SK-N-SH treated with all-trans-retinoic acid at 6 μM for 48 hours (cell line): ENCODE results near the gene MESD.

ENCODE experiments used
- ESRRG ChIP-seq: fragments of 250-450 bp; sonication (Bioruptor Pico); IDR thresholded peaks from 2 replicates; pipeline ENCODE4 v1.6.1; 2021; ENCODE audit warnings: mild to moderate bottlenecking
- SNAI2 ChIP-seq: fragments of 250-450 bp; sonication (Bioruptor Pico); IDR thresholded peaks from 2 replicates; pipeline ENCODE4 v1.5.0; 2020; ENCODE audit warnings: mild to moderate bottlenecking, moderate library complexity
- ZFP30 ChIP-seq: fragments of 450-650 bp; formaldehyde crosslinking; IDR thresholded peaks from 2 replicates; pipeline ENCODE4 v1.5.0; 2022; ENCODE audit warnings: mild to moderate bottlenecking, moderate library complexity
- TF ChIP-seq, protein P1 (sequence below): fragments of 250-450 bp; sonication (Bioruptor Pico); IDR thresholded peaks from 2 replicates; pipeline ENCODE4 v1.5.0; 2020; ENCODE audit warnings: mild to moderate bottlenecking, moderate library complexity

DNA sequence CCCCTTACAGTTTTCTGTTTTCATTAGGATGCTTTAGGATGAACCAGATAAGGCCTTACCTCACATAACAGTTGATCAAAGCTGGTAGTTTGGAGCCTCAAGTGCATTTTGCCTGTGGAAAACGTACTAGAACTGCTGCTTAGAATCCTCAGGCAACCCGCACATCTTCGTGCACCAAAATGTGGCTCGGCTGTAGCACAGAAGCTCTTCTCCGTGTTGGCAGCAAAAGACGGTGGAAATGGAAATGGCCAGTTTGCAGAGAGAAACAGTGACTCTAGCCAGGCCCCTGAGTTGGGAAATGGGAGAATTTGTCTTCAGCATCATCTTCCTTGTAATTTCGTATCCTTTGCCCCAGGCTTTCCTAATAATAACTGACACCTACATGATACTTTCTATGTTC lies 31.7 kb upstream of the MESD start:
- TF ChIP-seq, protein P1, sequence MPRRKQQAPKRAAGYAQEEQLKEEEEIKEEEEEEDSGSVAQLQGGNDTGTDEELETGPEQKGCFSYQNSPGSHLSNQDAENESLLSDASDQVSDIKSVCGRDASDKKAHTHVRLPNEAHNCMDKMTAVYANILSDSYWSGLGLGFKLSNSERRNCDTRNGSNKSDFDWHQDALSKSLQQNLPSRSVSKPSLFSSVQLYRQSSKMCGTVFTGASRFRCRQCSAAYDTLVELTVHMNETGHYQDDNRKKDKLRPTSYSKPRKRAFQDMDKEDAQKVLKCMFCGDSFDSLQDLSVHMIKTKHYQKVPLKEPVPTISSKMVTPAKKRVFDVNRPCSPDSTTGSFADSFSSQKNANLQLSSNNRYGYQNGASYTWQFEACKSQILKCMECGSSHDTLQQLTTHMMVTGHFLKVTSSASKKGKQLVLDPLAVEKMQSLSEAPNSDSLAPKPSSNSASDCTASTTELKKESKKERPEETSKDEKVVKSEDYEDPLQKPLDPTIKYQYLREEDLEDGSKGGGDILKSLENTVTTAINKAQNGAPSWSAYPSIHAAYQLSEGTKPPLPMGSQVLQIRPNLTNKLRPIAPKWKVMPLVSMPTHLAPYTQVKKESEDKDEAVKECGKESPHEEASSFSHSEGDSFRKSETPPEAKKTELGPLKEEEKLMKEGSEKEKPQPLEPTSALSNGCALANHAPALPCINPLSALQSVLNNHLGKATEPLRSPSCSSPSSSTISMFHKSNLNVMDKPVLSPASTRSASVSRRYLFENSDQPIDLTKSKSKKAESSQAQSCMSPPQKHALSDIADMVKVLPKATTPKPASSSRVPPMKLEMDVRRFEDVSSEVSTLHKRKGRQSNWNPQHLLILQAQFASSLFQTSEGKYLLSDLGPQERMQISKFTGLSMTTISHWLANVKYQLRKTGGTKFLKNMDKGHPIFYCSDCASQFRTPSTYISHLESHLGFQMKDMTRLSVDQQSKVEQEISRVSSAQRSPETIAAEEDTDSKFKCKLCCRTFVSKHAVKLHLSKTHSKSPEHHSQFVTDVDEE (CRISPR knock-in tag), result no peak
- TF ChIP-seq SNAI2 (CRISPR knock-in tag), result no peak
- no peak for TF ChIP-seq ZFP30
- no peak for TF ChIP-seq ESRRG (CRISPR knock-in tag)
